ENCODE data around the gene INTS1.

Gene INTS1

GRCh38 chr7:1533255-1533546 lies 29.0 kb upstream of the INTS1 start:
- Histone ChIP-seq H3K9me3 (ENCODE audit: control insufficient read depth, insufficient read depth, low read length) (no peaks in the 10 kb centered on the region), H3K4me1 (ENCODE audit: control insufficient read depth, low read length) (peaks cover 34% of the 10 kb centered on the region), H3F3A (ENCODE audit: control insufficient read depth, insufficient read depth) (peaks cover 9% of the 10 kb centered on the region; the same call in 1 of the 2 replicates), H4K20me1 (ENCODE audit: control insufficient read depth, insufficient read depth, low read depth, low read length) (peaks cover 22% of the 10 kb centered on the region), H3K79me2 (ENCODE audit: control insufficient read depth, low read length) (peaks cover 80% of the 10 kb centered on the region), H3K27ac (ENCODE audit: low read depth, low read length) (peak overlapping the region; percentile 38), H3K9me2 (replicated peaks; ENCODE audit: control insufficient read depth, low read length) (no peaks in the 10 kb centered on the region), H3K27me3 (ENCODE audit: control insufficient read depth, low read length) (no peaks in the 10 kb centered on the region), H3K4me3 (ENCODE audit: low read length) (peak overlapping the region; percentile 87), H3K36me3 (ENCODE audit: control insufficient read depth, low read length) (peaks cover 66% of the 10 kb centered on the region), H3K4me2 (ENCODE audit: low read length) (peak overlapping the region; percentile 92)
- TF ChIP-seq CTCF (IDR thresholded peaks at IDR 0.05; ENCODE audit: low read depth, low read length, poor library complexity, severe bottlenecking) (no peak), EZH2phosphoT487 (IDR thresholded peaks at IDR 0.05; ENCODE audit: borderline replicate concordance, low read length) (no peak)

GRCh38 chr7:1532456-1533254 lies 28.5 kb upstream of the INTS1 start:
- TF ChIP-seq CTCF (IDR thresholded peaks at IDR 0.05; ENCODE audit: low read depth, low read length, poor library complexity, severe bottlenecking): no peak
- no peak for TF ChIP-seq EZH2phosphoT487 (IDR thresholded peaks at IDR 0.05; ENCODE audit: borderline replicate concordance, low read length)
- Histone ChIP-seq H3K9me3 (ENCODE audit: control insufficient read depth, insufficient read depth, low read length) (no peaks in the 10 kb centered on the region), H3K27ac (ENCODE audit: low read depth, low read length) (peak overlapping the region; percentile 38), H3K9me2 (replicated peaks; ENCODE audit: control insufficient read depth, low read length) (no peaks in the 10 kb centered on the region), H3K79me2 (ENCODE audit: control insufficient read depth, low read length) (peaks cover 74% of the 10 kb centered on the region), H3K4me2 (ENCODE audit: low read length) (peak overlapping the region; percentile 92), H3K36me3 (ENCODE audit: control insufficient read depth, low read length) (peaks cover 61% of the 10 kb centered on the region), H4K20me1 (ENCODE audit: control insufficient read depth, insufficient read depth, low read depth, low read length) (peaks cover 17% of the 10 kb centered on the region), H3K4me1 (ENCODE audit: control insufficient read depth, low read length) (peaks cover 34% of the 10 kb centered on the region), H3F3A (ENCODE audit: control insufficient read depth, insufficient read depth) (peaks cover 9% of the 10 kb centered on the region; the same call in 1 of the 2 replicates), H3K27me3 (ENCODE audit: control insufficient read depth, low read length) (no peaks in the 10 kb centered on the region), H3K4me3 (ENCODE audit: low read length) (peak overlapping the region; percentile 87)

GRCh38 chr7:1531979-1532455 lies 27.8 kb upstream of the INTS1 start:
- H3F3A ChIP-seq (ENCODE audit: control insufficient read depth, insufficient read depth): peaks cover 11% of the 10 kb centered on the region
- H3K4me1 ChIP-seq (ENCODE audit: control insufficient read depth, low read length): peaks cover 36% of the 10 kb centered on the region
- no peaks in the 10 kb centered on the region for H3K9me3 ChIP-seq (ENCODE audit: control insufficient read depth, insufficient read depth, low read length)
- H3K4me3 ChIP-seq (ENCODE audit: low read length): peak overlapping the region; percentile 87
- no peaks in the 10 kb centered on the region for H3K9me2 ChIP-seq (replicated peaks; ENCODE audit: control insufficient read depth, low read length)
- H3K27ac ChIP-seq (ENCODE audit: low read depth, low read length): peak overlapping the region; percentile 38
- no peaks in the 10 kb centered on the region for H3K27me3 ChIP-seq (ENCODE audit: control insufficient read depth, low read length)
- peaks cover 54% of the 10 kb centered on the region for H3K36me3 ChIP-seq (ENCODE audit: control insufficient read depth, low read length)
- H4K20me1 ChIP-seq (ENCODE audit: control insufficient read depth, insufficient read depth, low read depth, low read length): peaks cover 13% of the 10 kb centered on the region
- H3K79me2 ChIP-seq (ENCODE audit: control insufficient read depth, low read length): peaks cover 68% of the 10 kb centered on the region
- TF ChIP-seq EZH2phosphoT487 (IDR thresholded peaks at IDR 0.05; ENCODE audit: borderline replicate concordance, low read length): no peak
- TF ChIP-seq CTCF (IDR thresholded peaks at IDR 0.05; ENCODE audit: low read depth, low read length, poor library complexity, severe bottlenecking): no peak
- H3K4me2 ChIP-seq (ENCODE audit: low read length): peak overlapping the region; percentile 92
